Glomerular endothelial cell (primary cell): Measurements from ENCODE around the gene RHCG. TPM values are rescaled to one million over a fixed set of nuclear protein-coding genes. Genes with fewer than 3 reads are reported as not detected.

Experiments used
- total RNA-seq: library from RNA; depleted of rRNA; stranded (reverse); fragments of >200 nt; gene quantifications from 2 replicates; pipeline ENCODE4 v1.2.3, GENCODE V29; 2015

Gene RHCG
- total RNA-seq, 1 donor from 2014 or later, result not detected

Other genes with a start within 250 kb of the RHCG start
- gene POLG, start 161.8 kb downstream of the RHCG start, total RNA-seq, result 80.5 and 82.3 TPM in 2 replicates
- gene TICRR, start 78.9 kb upstream of the RHCG start, total RNA-seq, result 1.4 and 5.0 TPM in 2 replicates
- 5.1 and 10.4 TPM in 2 replicates for gene KIF7, start 158.9 kb upstream of the RHCG start, total RNA-seq
- 0.35 TPM in 1 of 2 replicates, not detected in the other for gene PLIN1, start 182.8 kb upstream of the RHCG start, total RNA-seq
- gene PEX11A, start 194.2 kb upstream of the RHCG start, total RNA-seq, result 2.7 and 5.4 TPM in 2 replicates
- gene WDR93, start 194.2 kb upstream of the RHCG start, total RNA-seq, result not detected in 2 replicates